Right renal cortex interstitium (tissue), 3 donors: ENCODE results near the gene ARFGEF2. TPM values are rescaled to one million over a fixed set of nuclear protein-coding genes. Genes with fewer than 3 reads are reported as not detected.
"Not testable (repeated sequence)": the region's sequence is repeated elsewhere in the genome, so short reads cannot be mapped to it uniquely, and the experiment has no call there.

Source experiments
- DNase-seq, 3 donors: peaks; one replicate each; pipeline ENCODE4 v3.0.0-alpha.2; 2013; ENCODE audit warnings: low read depth in 3 of 3, low spot score in 2 of 3
- polyA plus RNA-seq, 3 donors: library from polyadenylated mRNA; unstranded; fragments of 120-200 nt; gene quantifications; one replicate each; pipeline ENCODE4 v1.2.1, GENCODE V29; 2013; ENCODE audit not compliant: insufficient read length in 3 of 3

ARFGEF2 gene
- polyA plus RNA-seq, 3 donors: 27.4 to 28.6 (median 28.3) TPM

- no peak for DNase-seq
These were observed 28.0 kb downstream of the ARFGEF2 start for GRCh38 chr20:48949304-48950170.

DNA sequence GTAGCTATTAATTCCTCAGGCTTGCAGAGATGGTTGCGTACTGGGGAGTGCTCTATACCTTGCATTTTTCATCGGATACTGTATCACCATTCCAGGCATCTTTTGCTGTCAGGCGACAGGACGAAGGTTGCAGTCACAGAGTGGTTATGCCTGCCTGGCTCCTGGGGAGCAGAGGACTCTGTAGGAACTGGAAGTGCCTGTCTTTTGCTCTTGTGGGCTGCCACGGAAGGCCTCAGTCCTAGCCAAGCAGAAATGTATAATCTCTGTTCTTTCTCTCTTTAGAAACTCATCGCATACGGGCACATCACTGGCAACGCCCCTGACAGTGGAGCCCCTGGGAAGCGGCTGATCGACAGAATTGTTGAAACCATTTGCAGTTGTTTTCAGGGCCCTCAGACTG, 29.5 kb downstream of the ARFGEF2 start:
- DNase-seq: no peak

DNA sequence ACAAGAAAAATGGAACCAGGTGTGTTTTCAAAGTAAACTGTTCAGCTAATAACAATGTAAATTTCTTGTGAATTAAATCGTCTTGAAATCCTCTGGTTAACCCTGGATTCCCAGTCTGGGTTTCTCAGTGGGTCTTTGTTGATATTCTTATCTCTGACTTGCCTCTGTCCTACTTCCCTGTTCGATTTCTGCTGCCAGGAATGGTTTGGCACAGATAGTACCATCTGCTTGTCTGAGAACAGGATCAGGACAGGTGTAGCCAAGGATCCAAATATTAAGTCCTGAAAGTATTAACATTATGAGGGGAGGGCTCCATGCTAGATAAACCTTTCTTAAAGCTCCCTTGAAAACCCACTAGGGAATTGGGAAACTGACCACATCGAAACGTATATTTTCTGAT, 30.1 kb downstream of the ARFGEF2 start:
- DNase-seq: no peak

- no peak for DNase-seq
These were observed 31.1 kb downstream of the ARFGEF2 start for GRCh38 chr20:48952656-48953055.

- DNase-seq: no peak
These were observed 32.1 kb downstream of the ARFGEF2 start for GRCh38 chr20:48953653-48954052.

GRCh38 chr20:48956052-48956451, 34.5 kb downstream of the ARFGEF2 start:
- DNase-seq: no peak

DNA sequence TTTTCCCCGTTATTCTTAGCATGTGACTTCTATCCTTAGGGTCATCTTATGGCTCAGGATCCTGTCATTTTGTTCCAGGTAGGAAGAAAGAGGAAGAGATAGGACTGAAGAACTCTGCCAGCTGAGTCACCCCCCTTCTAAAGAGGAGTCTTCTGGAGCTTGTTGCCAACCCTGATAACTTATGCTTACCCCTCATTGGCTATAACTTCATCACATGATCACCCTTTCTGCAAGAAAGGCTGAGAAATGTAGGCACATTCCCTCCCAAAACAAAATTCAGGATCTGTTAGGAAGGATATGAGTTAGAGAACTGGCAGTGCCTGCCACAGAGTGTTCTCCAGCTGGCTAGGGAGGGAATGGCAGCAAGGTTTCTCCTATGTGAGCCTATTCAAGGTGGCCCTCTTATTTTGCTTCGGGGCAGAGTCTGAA, 35.6 kb downstream of the ARFGEF2 start:
- no peak for DNase-seq

- DNase-seq: no peak
These were observed 36.0 kb downstream of the ARFGEF2 start for GRCh38 chr20:48957533-48957932.

DNA sequence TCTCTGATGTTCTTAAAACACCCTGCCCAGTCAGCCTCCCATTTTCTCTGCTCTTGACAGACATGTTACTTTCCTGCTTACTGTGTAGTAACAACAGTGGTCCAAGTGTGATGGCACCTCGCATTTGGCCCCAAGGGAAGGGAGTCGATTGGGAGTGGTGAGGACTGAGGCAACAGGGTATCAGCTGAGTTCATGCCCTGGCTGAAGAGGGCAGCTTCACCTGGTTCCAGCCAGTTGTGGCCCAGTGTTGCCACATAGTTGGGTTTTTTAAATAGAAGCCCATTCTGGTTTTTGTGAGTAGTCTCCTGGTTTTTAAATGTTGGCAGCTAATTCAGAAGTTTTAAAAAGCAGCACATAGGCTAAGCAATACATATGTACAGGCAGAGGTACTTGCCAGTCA, 37.2 kb downstream of the ARFGEF2 start:
- DNase-seq: no peak

- DNase-seq: no peak
These were observed 38.5 kb downstream of the ARFGEF2 start for GRCh38 chr20:48959899-48960550.

DNA sequence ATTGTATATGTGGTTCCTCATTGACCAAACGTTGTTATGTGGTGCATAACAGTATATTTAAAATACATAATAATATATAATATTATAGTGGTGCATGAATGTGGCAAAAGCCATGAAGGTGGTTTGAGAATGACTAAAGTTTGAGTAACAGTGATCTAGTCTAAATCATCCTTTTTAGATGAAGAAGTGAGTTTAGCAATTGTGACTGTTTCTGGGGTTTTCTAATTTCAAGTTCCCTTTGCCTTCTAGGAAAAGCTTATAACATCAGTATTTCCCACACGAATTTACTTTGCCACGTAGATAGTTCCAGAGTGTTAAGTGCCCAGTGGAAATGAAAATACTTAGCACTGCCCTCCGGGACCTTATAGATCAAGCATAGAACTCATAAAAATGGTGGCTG, 40.9 kb downstream of the ARFGEF2 start:
- no peak for DNase-seq

DNA sequence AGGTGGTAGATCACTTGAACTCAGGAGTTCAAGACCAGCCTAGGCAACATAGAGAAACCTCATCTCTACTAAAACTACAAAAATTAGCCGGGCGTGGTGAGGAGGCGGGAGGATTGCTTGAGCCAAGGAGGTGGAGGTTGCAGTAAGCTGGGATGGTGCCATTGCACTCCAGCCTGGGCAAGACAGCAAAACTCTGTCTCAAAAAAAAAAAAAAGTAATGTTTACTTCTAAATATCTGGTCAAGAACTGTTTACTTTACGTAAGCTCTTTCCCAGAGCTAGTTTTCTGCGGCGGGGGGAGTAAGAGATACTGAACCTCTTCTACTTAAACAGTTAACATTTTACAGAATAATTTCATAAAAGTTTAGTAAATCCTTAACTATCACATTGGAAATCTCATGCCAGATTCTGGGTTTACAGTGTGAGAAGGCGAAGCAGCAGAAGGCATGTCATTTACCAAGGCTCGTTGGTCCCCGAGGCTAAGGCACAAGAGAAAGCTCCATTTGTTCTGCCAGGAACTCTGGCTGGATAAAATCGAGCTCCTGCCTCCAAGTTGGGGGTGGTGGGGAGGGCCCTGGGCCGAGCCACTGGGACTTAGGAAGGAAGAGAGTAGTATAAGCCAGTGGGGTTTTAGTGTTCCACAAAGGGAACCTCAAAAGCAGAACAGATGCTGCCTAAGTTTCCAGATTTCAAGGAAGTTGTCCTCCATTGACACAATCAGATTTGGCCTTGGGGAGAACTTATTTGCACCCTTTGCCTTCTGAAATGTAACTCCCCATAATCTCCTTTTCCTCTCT, 41.7 kb downstream of the ARFGEF2 start:
- DNase-seq: no peak

DNA sequence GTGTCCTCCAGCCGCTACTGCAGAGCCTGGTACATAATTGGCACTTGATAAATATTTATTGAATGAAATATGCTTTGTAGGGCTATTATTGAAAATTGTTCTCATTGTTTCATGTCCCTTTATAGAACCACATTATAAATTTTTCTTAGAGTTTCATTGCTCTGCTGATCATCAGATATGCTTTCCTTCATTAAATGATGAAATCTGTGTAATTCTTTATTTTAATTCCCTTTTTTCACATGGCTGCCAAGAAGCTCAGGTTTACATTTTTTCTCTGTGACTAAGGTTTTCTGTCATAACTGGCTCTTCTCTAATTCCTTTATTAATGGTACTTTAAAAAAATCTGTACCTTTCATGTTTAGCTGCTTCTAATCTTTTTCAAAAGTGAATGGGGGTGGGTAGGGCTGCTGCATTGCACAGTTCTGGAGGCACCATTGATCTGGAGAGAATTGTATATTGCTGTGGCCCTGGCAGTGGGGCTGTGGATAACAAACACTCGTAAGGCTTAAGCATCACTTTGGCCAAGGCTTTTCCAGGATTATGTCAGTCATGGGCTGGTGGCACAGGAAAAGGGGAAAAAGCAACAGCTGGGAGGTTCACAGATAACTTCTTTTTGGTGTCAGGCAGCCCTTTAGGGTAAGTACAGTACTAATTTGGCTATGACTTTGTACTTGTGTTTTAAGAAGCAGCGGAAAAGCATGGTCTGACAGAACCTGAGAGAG, 43.8 kb downstream of the ARFGEF2 start:
- no peak for DNase-seq

- no peak for DNase-seq
These were observed 49.3 kb downstream of the ARFGEF2 start for GRCh38 chr20:48970681-48971365.

DNA sequence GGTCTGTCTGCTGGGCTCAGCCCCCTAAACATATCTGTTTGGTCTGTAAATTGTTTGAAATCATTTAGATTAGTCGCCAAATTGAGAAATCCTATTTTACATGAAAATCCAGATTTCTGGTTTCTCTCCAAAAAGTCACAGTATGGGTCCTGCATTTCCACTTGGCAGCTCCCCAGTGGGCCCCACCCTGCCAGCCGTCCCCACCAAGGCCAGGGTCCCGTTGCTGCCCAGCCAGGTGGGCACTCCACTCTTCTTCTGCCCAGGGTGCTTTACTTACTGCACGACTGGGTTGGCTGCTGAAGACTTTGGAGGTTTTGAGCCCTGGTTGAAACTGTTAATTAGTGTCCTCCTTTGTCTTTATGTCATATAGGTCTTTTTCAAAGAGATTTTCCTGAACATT, 50.4 kb downstream of the ARFGEF2 start:
- DNase-seq: no peak

- DNase-seq: no peak
These were observed 51.3 kb downstream of the ARFGEF2 start for GRCh38 chr20:48972816-48973215.

GRCh38 chr20:48975955-48976354, 54.4 kb downstream of the ARFGEF2 start:
- no peak for DNase-seq

DNA sequence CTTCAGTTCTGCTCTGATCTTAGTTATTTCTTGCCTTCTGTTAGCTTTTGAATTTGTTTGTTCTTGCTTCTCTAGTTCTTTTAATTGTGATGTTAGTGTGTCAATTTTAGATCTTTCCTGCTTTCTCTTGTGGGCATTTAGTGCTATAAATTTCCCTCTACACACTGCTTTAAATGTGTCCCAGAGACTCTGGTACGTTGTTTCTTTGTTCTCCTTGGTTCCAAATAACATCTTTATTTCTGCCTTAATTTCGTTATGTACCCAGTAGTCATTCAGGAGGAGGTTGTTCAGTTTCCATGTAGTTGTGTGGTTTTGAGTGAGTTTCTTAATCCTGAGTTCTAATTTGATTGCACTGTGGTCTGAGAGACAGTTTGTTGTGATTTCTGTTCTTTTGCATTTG, 58.5 kb downstream of the ARFGEF2 start:
- not testable (repeated sequence) for DNase-seq

DNA sequence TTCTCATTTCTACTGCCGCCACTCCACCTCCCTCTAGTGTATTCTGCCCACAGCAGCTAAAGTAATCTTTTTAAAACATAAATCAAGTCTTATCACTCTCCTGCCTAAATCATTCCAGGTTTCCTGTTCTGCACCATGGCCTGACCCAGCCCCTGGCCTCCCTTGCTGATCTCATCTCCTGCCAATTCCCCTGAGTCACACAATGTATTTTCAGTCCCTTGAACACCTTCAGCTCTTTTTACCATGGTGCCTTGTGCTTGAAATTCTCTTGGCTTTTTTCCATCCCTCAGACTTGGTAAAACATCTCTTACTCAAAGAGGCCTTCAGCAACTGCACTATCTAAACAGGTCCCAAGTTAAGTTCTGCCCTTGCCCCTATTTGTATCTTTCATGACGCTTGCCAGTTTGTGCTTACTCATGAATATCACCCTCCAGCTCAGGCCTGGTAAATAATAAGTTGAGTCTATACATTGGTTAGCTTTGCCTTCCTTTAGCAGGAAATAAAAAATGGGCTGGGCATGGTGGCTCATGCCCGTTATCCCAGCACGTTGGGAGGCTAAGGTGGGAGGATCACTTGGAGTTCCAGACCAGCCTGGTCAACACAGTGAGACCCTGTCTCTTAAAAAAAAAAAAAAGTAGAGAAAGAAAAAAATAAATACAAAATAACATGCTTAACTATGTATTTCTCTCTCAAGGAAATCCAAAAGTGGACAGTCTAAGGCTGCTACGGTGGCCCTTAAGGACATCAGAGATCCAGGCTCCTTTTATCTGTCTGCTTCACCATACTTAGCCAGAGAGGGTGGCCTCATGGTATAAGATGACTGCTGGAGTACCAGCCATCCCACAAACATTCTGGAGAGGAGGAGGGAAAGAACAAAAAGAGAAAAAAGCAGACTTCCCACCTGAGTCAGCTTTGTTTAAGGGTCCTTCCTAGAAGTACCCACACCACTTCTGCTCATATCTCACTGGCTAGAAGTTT, 62.2 kb downstream of the ARFGEF2 start:
- no peak for DNase-seq
